Stimulated activated CD8-positive, alpha-beta memory T cell treated with anti-CD3 and anti-CD28 coated beads, Interleukin-15, amount 100 ng/mL, for 24 hours (primary cell): Measurements from ENCODE around the gene FAM107B.
"Not testable (repeated sequence)": the region's sequence is repeated elsewhere in the genome, so short reads cannot be mapped to it uniquely, and the experiment has no call there.

ENCODE experiments used
- DNase-seq: peaks from one replicate; pipeline ENCODE4 v3.0.0-alpha.2; 2020; ENCODE audit warnings: low read depth

FAM107B gene

DNA sequence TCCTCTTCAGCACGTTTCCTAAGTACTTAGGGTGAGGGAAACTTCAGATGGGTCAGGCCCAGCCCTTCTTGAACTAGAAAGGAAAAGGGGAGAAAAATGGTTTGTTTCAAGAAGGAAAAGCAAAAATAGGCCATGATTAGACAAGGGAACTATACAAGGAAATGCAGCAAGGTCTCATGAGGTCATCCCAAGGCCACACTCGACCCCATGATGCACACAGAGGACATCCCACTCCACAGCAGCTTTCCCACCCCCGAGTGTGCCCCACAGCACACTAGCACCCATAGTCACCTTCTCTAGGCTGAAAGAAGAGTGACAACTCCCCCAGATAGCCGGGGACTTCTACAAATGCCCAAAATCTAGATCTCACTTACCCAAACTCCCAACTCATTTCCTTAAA, 173.4 kb downstream of the FAM107B start:
- no peak for DNase-seq

GRCh38 chr10:14600065-14600464, 174.6 kb downstream of the FAM107B start:
- no peak for DNase-seq

DNA sequence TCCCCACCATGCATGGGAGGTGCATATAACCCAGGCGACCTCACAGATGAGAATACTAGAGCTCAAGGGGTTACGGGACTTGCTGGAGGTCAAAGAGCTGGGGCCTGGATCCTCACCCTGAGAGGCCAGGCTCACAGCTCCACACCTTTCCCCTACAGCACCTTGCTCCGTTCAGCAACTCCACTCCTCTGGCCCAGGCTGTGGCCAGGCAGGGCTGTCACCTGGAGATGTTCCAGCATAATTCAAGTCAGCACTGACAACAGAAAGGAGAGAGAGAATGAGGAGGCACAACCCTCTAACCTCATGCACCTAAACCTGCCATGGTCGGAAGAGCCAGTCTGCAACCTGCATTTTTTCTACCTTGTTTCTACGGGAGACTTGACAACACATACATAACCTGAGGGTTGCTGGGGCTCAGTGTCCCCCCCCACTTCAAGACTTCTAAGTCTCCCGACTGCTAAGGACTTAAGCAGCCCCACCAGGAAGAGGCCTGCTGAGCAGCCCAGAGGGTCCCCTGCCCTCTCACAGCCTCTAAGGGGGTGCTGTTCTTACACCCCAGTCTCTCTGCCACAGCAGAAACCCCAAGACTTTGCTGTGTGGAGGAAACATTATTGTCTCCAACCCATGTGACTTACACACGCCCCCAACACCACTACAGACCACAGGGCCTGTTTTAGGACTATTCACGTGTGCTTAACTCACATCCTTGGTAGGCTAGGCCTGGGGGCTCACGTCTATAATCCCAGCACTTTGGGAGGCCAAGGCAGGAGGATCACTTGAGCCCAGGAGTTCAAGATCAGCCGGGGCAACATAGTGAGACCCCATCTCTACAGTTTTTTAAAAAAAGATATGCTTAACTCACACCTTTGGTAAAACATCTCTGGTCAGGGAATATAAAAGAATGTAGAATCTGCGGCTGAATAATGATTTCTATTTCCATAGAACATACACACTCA, 175.6 kb downstream of the FAM107B start:
- no peak for DNase-seq

- no peak for DNase-seq
Observed at GRCh38 chr10:14595526-14596182, 179.0 kb downstream of the FAM107B start.

GRCh38 chr10:14594878-14595525, 179.7 kb downstream of the FAM107B start:
- no peak for DNase-seq

DNA sequence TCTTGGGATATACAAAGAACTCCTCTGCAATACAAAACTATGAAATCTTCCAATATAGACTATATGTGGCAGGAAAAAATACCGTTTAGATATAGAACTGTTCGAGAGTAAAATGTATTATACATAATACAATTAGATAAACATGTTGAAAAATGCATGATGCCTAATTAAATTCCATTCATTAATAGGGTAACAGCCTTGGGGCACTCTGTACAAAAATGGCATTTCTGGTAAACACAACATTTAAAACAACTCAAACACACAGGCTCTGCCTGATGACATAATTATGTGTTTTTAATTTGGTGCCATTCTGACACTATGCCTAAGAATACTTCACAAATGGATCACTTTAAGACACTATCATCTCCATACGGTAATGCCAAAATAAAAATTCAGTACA, 180.9 kb downstream of the FAM107B start:
- DNase-seq = no peak

- no peak for DNase-seq
Observed at GRCh38 chr10:14592566-14592965, 182.1 kb downstream of the FAM107B start.

- DNase-seq = no peak
Observed at GRCh38 chr10:14592026-14592425, 182.7 kb downstream of the FAM107B start.

GRCh38 chr10:14588938-14589294, 185.8 kb downstream of the FAM107B start:
- not testable (repeated sequence) for DNase-seq

- DNase-seq = no peak
Observed at GRCh38 chr10:14588084-14588937, 186.4 kb downstream of the FAM107B start.

- no peak for DNase-seq
Observed at GRCh38 chr10:14587540-14588083, 187.1 kb downstream of the FAM107B start.

- DNase-seq = no peak
Observed at GRCh38 chr10:14586901-14587300, 187.8 kb downstream of the FAM107B start.

- no peak for DNase-seq
Observed at GRCh38 chr10:14585287-14586193, 189.2 kb downstream of the FAM107B start.

- no peak for DNase-seq
Observed at GRCh38 chr10:14584661-14585060, 190.0 kb downstream of the FAM107B start.

- DNase-seq = no peak
Observed at GRCh38 chr10:14583967-14584366, 190.7 kb downstream of the FAM107B start.

DNA sequence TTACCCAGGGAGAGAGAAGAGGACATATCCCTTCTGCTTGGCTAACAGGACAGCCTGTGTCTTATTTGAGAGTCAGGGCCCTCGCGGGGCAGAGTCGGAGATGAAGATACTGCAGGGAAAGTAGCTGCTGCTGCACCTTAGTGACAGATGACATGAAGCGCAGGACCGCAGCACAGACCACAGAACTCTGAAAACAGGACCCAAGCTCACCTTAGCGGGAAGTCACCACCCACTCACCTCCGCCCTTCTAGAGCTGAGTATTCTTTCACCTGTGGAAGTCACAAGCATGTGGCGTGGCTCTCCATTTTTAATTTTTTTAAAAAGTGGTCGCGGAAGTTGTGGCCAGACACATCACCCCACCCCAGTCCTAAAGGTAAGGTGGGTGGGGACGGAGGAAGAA, 191.4 kb downstream of the FAM107B start:
- no peak for DNase-seq

DNA sequence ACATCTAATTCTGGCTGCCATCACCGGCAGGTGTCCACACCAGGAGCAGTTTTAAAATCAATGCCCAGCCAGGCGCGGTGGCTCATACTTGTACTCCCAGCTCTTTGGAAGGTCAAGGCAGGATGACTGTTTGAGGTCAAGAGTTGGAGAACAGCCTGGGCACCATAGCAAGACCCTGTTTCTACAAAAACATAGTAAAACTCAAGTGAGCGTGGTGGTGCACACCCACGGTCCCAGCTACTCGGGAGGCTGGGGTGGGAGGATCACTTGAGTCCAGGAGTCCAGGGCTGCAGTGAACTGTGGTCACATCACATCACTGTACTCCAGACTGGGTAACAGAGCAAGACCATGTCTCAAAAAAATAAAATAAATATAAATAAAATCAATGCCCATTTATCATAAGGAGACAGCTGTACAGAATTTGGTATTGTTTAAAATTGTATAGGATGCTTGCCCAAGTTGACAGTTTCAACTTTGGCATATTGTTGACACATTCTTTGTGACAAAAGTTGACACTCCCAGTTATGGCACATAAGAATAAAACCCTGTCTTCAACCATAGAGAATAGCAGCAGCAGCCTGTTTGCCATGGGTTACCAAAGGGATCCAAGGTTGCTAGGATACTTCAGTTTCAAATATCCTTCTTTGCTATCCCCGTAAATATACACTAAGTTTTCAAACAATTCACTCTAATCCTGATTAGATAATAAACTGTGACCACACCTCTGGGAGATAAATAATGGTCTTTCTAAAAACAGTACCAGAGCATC, 193.0 kb downstream of the FAM107B start:
- DNase-seq = no peak

- DNase-seq = no peak
Observed at GRCh38 chr10:14580671-14581332, 193.9 kb downstream of the FAM107B start.

GRCh38 chr10:14579405-14579804, 195.3 kb downstream of the FAM107B start:
- no peak for DNase-seq
